K562 (cell line): Measurements from ENCODE around the gene MICU1. TPM values are rescaled to one million over a fixed set of nuclear protein-coding genes. Genes with fewer than 3 reads are reported as not detected.
A peak's percentile ranks its signal among the peaks of the same experiment; 100 is the strongest.

Experiments
- ATF4 ChIP-seq: fragments of 450-650 bp; formaldehyde crosslinking; IDR thresholded peaks from 2 replicates; pipeline ENCODE4 v1.4.0; 2022; ENCODE audit warnings: mild to moderate bottlenecking, moderate library complexity
- BDP1 ChIP-seq: IDR thresholded peaks from 3 replicates; pipeline ENCODE4 v1.6.1; 2011; ENCODE audit not compliant: insufficient read length, insufficient read depth
- CHCHD3 ChIP-seq: fragments of 250-450 bp; sonication (Bioruptor Pico); IDR thresholded peaks from 2 replicates; pipeline ENCODE4 v2.1.2; 2022; ENCODE audit warnings: mild to moderate bottlenecking
- DPF2 ChIP-seq: fragments of 450-650 bp; IDR thresholded peaks from 2 replicates; pipeline ENCODE4 v1.6.1; 2016
- E2F3 ChIP-seq: fragments of 250-450 bp; sonication (Bioruptor Pico); IDR thresholded peaks from 2 replicates; pipeline ENCODE4 v1.4.0; 2020; ENCODE audit warnings: mild to moderate bottlenecking
- EZH2 ChIP-seq: IDR thresholded peaks from 2 replicates; pipeline ENCODE4 v1.6.1; 2012; ENCODE audit warnings: low read depth, mild to moderate bottlenecking, inconsistent platforms, low read length, borderline replicate concordance
- GTF2E2 ChIP-seq: fragments of 200-800 bp; sonication (Bioruptor generic); IDR thresholded peaks from 2 replicates; pipeline ENCODE4 v1.6.1; 2016; ENCODE audit warnings: missing genetic modification characterization, missing compliant biosample characterization
- HDGF ChIP-seq: fragments of 450-650 bp; IDR thresholded peaks from 2 replicates; pipeline ENCODE4 v1.6.1; 2016
- HMG20B ChIP-seq: fragments of 250-450 bp; sonication (Bioruptor Pico); IDR thresholded peaks from 2 replicates; pipeline ENCODE4 v1.5.0; 2021; ENCODE audit warnings: mild to moderate bottlenecking
- JUNB ChIP-seq: fragments of 450-650 bp; formaldehyde crosslinking; conservative IDR thresholded peaks from 2 replicates; pipeline ENCODE4 v1.4.0; 2020; ENCODE audit warnings: mild to moderate bottlenecking
- JUND ChIP-seq, 2 experiments: IDR thresholded peaks; 2 replicates in 1 of 2; 3 replicates in 1 of 2; pipeline ENCODE4 v1.6.1; 2011; ENCODE audit warnings: borderline replicate concordance in 2 of 2, low read depth in 2 of 2, low read length in 2 of 2, improper control_type of control experiment in 1 of 2, missing biosample characterization in 1 of 2, missing genetic modification characterization in 1 of 2, missing genetic modification reagents in 1 of 2
- NCOR1 ChIP-seq: fragments of 450-650 bp; IDR thresholded peaks from 2 replicates; pipeline ENCODE4 v1.6.1; 2016; ENCODE audit warnings: mild to moderate bottlenecking, moderate library complexity
- RBM22 ChIP-seq: fragments of 200-400 bp; formaldehyde crosslinking; IDR thresholded peaks from 2 replicates; pipeline ENCODE4 v1.6.1; 2018; ENCODE audit warnings: low read length, low read depth; ENCODE audit not compliant: poor library complexity, severe bottlenecking
- RFX1 ChIP-seq: fragments of 450-650 bp; IDR thresholded peaks from 2 replicates; pipeline ENCODE4 v1.6.1; 2016; ENCODE audit warnings: mild to moderate bottlenecking, moderate library complexity
- SFPQ ChIP-seq: fragments of 200-400 bp; formaldehyde crosslinking; IDR thresholded peaks from 2 replicates; pipeline ENCODE4 v1.6.1; 2017; ENCODE audit warnings: mild to moderate bottlenecking, low read depth, low read length, moderate library complexity
- SMAD3 ChIP-seq: fragments of 450-650 bp; formaldehyde crosslinking; conservative IDR thresholded peaks from 2 replicates; pipeline ENCODE4 v1.4.0; 2020; ENCODE audit warnings: mild to moderate bottlenecking
- SRSF3 ChIP-seq: fragments of 200-400 bp; formaldehyde crosslinking; IDR thresholded peaks from 2 replicates; pipeline ENCODE4 v1.6.1; 2016; ENCODE audit warnings: mild to moderate bottlenecking, low read length, moderate library complexity; ENCODE audit not compliant: insufficient read depth
- TCFL5 ChIP-seq: fragments of 250-450 bp; sonication (Bioruptor Pico); conservative IDR thresholded peaks from 2 replicates; pipeline ENCODE4 v1.6.1; 2021; ENCODE audit warnings: mild to moderate bottlenecking, moderate library complexity, matching md5 sums
- U2AF2 ChIP-seq: fragments of 200-400 bp; formaldehyde crosslinking; optimal IDR thresholded peaks from 2 replicates; pipeline ENCODE3; 2017; ENCODE audit warnings: low read depth, mild to moderate bottlenecking, low read length
- ZBTB5 ChIP-seq: fragments of 450-650 bp; IDR thresholded peaks from 2 replicates; pipeline ENCODE4 v1.6.1; 2017; ENCODE audit warnings: antibody characterized with exemption
- ZC3H11A ChIP-seq: IDR thresholded peaks from 2 replicates; pipeline ENCODE4 v1.6.1; 2012; ENCODE audit warnings: low read depth, low read length, improper control_type of control experiment
- ZNF212 ChIP-seq: fragments of 450-650 bp; formaldehyde crosslinking; IDR thresholded peaks from 2 replicates; pipeline ENCODE4 v1.4.0; 2020; ENCODE audit warnings: mild to moderate bottlenecking
- ZNF347 ChIP-seq: fragments of 450-650 bp; formaldehyde crosslinking; IDR thresholded peaks from 2 replicates; pipeline ENCODE4 v1.4.0; 2020; ENCODE audit warnings: low read depth, mild to moderate bottlenecking, moderate library complexity
- ZNF384 ChIP-seq: IDR thresholded peaks from 2 replicates; pipeline ENCODE4 v1.6.1; 2012; ENCODE audit warnings: low read depth, low read length, improper control_type of control experiment
- ZNF444 ChIP-seq: fragments of 250-450 bp; sonication (Bioruptor Pico); IDR thresholded peaks from 2 replicates; pipeline ENCODE4 v1.4.0; 2020; ENCODE audit warnings: mild to moderate bottlenecking, moderate library complexity
- polyA plus RNA-seq, 8 experiments: library from polyadenylated mRNA; depleted of rRNA in 4 of 8; stranded (reverse) in 5 of 8; unstranded in 3 of 8; fragments of >200 nt; fragmentation: Nextera tagmentation in 2 of 8; fragmentation: Illumina TruSeq in 1 of 8; extraction: Ambion mirVana in 2 of 8; extraction: Trizol in 1 of 8; gene quantifications; 2 replicates each; pipeline versions ENCODE4 v1.2.1 to v1.2.3, GENCODE V29; 2011 to 2014; ENCODE audit warnings: inconsistent platforms in 1 of 8, missing spikeins in 1 of 8
- total RNA-seq, 7 experiments: library from RNA; depleted of rRNA in 6 of 7; stranded (reverse); fragments of >200 nt in 6 of 7; fragmentation: Illumina TruSeq in 2 of 7; extraction: Trizol in 2 of 7; gene quantifications; 2 replicates each; pipeline versions ENCODE4 v1.2.1 to v1.2.3, GENCODE V29; 2011 to 2021; ENCODE audit warnings: low replicate concordance in 1 of 7

The MICU1 gene
- total and polyA plus RNA-seq, 9 of the 15 experiments (the other 6 are each of a cell fraction or from before 2014, with no cell fraction given) = 29.3 to 76.8 (median 48.4) TPM

- no peak for TF ChIP-seq ZNF384
- no peak for TF ChIP-seq JUND (IDR thresholded peaks at IDR 0.05; ENCODE audit: borderline replicate concordance, low read depth, low read length)
- no peak; the same call in 2 of the 3 replicates for TF ChIP-seq JUND (tag; IDR thresholded peaks at IDR 0.05; ENCODE audit: borderline replicate concordance, low read depth, low read length)
- no peak for TF ChIP-seq HMG20B (CRISPR knock-in tag)
- TF ChIP-seq DPF2 = no peak
- no peak for TF ChIP-seq GTF2E2
- TF ChIP-seq SMAD3 (CRISPR knock-in tag) = 0 out of 2 replicates have a peak, but pooled peaks have one; percentile 58
- TF ChIP-seq ZNF347 = no peak
- TF ChIP-seq U2AF2 = no peak
- TF ChIP-seq ATF4 (CRISPR knock-in tag) = peak; percentile 77; the same call in 1 of the 2 replicates
- TF ChIP-seq EZH2 = no peak
- TF ChIP-seq E2F3 (CRISPR knock-in tag) = peak; percentile 77; the same call in 1 of the 2 replicates
- TF ChIP-seq JUNB (CRISPR knock-in tag) = no peak
- no peak for TF ChIP-seq NCOR1
- TF ChIP-seq BDP1 = no peak
- TF ChIP-seq SFPQ = no peak
- TF ChIP-seq RBM22 = peak; percentile 47
- no peak for TF ChIP-seq TCFL5 (CRISPR knock-in tag)
- TF ChIP-seq ZC3H11A = no peak
- TF ChIP-seq ZNF212 (CRISPR knock-in tag) = no peak
- TF ChIP-seq HDGF = no peak; the same call in 1 of the 2 replicates
- TF ChIP-seq ZNF444 (CRISPR knock-in tag) = no peak
- TF ChIP-seq CHCHD3 (CRISPR knock-in tag) = no peak
- no peak for TF ChIP-seq ZBTB5
- no peak for TF ChIP-seq SRSF3
- TF ChIP-seq RFX1 = no peak
Observed at GRCh38 chr10:72319416-72320254, 306.2 kb downstream of the MICU1 start (continued).
